Activated T-cell treated with anti-CD3 and anti-CD28 coated beads, Interleukin-2, amount 50 U/mL, for 72 hours (primary cell): ENCODE measurements around the gene IFNGR2. TPM values are rescaled to one million over a fixed set of nuclear protein-coding genes. Genes with fewer than 3 reads are reported as not detected.

Experiments
- ATAC-seq, 2 donors: fragments of 150-1000 bp; cut with Tn5 transposase; replicated peaks in 1 of 2; 2 replicates each; pipeline ENCODE4 v1.10.0; 2021; ENCODE audit warnings: moderate library complexity in 2 of 2, mild to moderate bottlenecking in 1 of 2
- DNase-seq, 2 donors: peaks; one replicate each; pipeline ENCODE4 v3.0.0; 2021 to 2022; ENCODE audit warnings: mixed read lengths in 1 of 2
- H3K27ac Mint-ChIP-seq: one replicate; pipeline ENCODE4 v1.8.0; 2022; ENCODE audit warnings: mild to moderate bottlenecking, moderate library complexity, mixed read lengths
- H3K27me3 Mint-ChIP-seq: one replicate; pipeline ENCODE4 v1.8.0; 2022; ENCODE audit warnings: low read depth, mixed read lengths
- H3K36me3 Mint-ChIP-seq, 2 donors: one replicate each; pipeline ENCODE4 v1.8.0; 2022; ENCODE audit warnings: mixed read lengths in 2 of 2, mild to moderate bottlenecking in 1 of 2; ENCODE audit not compliant: insufficient read depth in 2 of 2
- H3K4me1 Mint-ChIP-seq: one replicate; pipeline ENCODE4 v1.8.0; 2022; ENCODE audit warnings: low read depth, mixed read lengths
- H3K4me3 Mint-ChIP-seq, 2 donors: one replicate each; pipeline ENCODE4 v1.8.0; 2022; ENCODE audit warnings: mild to moderate bottlenecking in 2 of 2, mixed read lengths in 2 of 2, moderate library complexity in 2 of 2
- H3K9me3 Mint-ChIP-seq, 2 donors: one replicate each; pipeline ENCODE4 v1.8.0; 2022; ENCODE audit warnings: mixed read lengths in 2 of 2
- total RNA-seq, 2 donors: library from RNA; stranded (reverse); gene quantifications; one replicate each; pipeline ENCODE4 v1.2.3, GENCODE V29; 2022

The IFNGR2 gene
- total RNA-seq, 2 donors from 2014 or later, result 25.2 to 34.6 TPM

DNA sequence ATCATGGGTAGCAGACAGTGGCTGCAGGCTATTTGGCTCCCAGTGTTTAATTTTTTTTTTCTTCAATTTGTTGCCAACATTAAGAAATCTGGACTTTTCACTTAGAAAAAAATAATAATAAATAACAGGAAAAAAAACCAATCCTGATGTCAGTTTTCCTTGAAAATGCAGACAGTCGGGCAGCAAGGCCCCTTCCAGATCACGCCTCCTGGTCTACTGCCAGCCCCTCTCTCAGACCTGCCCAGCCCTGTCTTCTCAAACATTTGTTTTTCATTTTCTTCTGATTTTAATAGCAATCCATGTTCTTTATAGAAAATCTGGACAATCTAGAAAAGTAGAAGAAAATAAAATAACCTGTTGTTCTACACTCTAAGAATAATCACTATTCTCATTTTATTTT, 15.5 kb downstream of the IFNGR2 start:
- Mint-ChIP-seq H3K4me1 (peaks cover 16% of the 10 kb centered on the region), H3K27me3 (no peaks in the 10 kb centered on the region), H3K4me3 (no peak overlapping the region), H3K27ac (no peak overlapping the region), H3K36me3 (peaks cover 11 to 12% of the 10 kb centered on the region in 2 donors), H3K9me3 (no peaks in the 10 kb centered on the region)
- ATAC-seq, result no peak
- no peak for DNase-seq

GRCh38 chr21:33419538-33420123, 16.4 kb downstream of the IFNGR2 start:
- H3K36me3 Mint-ChIP-seq, result peaks cover 10 to 12% of the 10 kb centered on the region in 2 donors
- DNase-seq (no peak), ATAC-seq (no peak)
- no peak overlapping the region for H3K4me3 Mint-ChIP-seq
- H3K9me3 Mint-ChIP-seq, result no peaks in the 10 kb centered on the region
- H3K27me3 Mint-ChIP-seq, result no peaks in the 10 kb centered on the region
- peaks cover 8% of the 10 kb centered on the region for H3K4me1 Mint-ChIP-seq
- H3K27ac Mint-ChIP-seq, result peak overlapping the region; percentile 54

DNA sequence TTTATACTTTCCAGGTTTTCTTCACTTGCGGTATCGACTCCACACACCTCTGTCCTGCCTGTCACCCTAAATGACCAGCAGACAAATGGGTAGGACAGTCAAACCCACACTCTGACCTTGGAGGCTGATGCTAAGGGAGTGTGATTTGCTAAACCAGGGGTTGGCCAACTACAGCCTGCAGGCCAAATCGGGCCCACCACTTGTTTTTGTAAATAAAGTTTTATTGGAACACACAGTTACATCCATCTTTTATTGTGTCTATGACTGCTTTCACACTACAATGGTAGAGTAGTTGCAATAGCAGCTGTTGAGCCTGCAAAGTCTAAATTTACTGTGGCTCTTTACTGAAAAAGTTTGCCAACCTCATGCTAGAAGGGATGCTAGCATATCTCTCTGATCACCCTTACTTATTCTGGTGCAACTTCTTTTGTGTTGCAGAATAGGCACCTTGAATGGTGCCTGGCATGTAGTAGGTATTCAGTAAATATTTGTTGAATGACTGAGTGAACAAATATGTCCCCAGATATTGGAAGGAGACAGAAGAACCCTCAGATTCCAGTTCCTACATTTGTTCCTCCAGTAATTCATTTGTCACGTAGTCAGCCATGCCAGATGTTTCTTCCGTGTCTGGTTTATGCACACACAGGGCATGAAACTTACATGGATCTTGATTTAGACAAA, 18.6 kb downstream of the IFNGR2 start:
- Mint-ChIP-seq H3K4me3 (no peak overlapping the region), H3K9me3 (no peaks in the 10 kb centered on the region), H3K4me1 (no peaks in the 10 kb centered on the region), H3K27me3 (no peaks in the 10 kb centered on the region), H3K36me3 (peaks cover 5 to 10% of the 10 kb centered on the region in 2 donors), H3K27ac (no peak overlapping the region)
- ATAC-seq (no peak), DNase-seq (no peak)

DNA sequence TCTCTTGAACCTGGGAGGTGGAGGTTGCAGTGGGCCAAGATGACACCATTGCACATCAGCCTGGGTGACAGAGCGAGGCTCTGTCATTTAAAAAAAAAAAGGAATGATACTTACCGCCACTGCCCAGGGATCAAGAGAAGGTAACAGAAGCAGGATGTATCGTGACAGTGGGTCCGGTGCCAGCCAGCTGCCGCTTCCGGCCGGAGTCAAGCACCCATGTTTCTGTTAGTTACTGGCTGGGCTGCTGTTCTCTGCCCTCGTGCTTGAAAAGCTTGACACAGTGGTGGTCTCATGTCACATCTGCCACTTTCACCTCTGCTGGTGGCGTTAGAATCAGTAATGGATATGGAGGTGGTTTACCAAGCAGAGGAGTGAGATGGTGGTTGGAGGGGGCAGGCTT, 21.0 kb downstream of the IFNGR2 start:
- DNase-seq (no peak), ATAC-seq (no peak)
- Mint-ChIP-seq H3K9me3 (no peaks in the 10 kb centered on the region), H3K36me3 (peaks cover 6 to 12% of the 10 kb centered on the region in 2 donors), H3K27me3 (no peaks in the 10 kb centered on the region), H3K27ac (no peak overlapping the region), H3K4me1 (no peaks in the 10 kb centered on the region), H3K4me3 (no peak overlapping the region)

- Mint-ChIP-seq H3K9me3 (no peaks in the 10 kb centered on the region), H3K4me1 (no peaks in the 10 kb centered on the region)
Observed at GRCh38 chr21:33425825-33426224, 22.6 kb downstream of the IFNGR2 start.

GRCh38 chr21:33427051-33427450, 23.8 kb downstream of the IFNGR2 start:
- ATAC-seq, result no peak
- H3K9me3 Mint-ChIP-seq, result no peaks in the 10 kb centered on the region
- DNase-seq, result no peak
- H3K36me3 Mint-ChIP-seq, result peaks cover 5 to 7% of the 10 kb centered on the region in 2 donors
- peaks cover under 1% of the 10 kb centered on the region for H3K4me1 Mint-ChIP-seq
- no peak overlapping the region for H3K27ac Mint-ChIP-seq
- H3K4me3 Mint-ChIP-seq, result no peak overlapping the region
- H3K27me3 Mint-ChIP-seq, result no peaks in the 10 kb centered on the region

More at GRCh38 chr21:33425825-33426224, 22.6 kb downstream of the IFNGR2 start:
- Mint-ChIP-seq H3K27ac (no peak overlapping the region), H3K27me3 (no peaks in the 10 kb centered on the region), H3K4me3 (no peak overlapping the region), H3K36me3 (peaks cover 5 to 8% of the 10 kb centered on the region in 2 donors)
- ATAC-seq (no peak), DNase-seq (no peak)

DNA sequence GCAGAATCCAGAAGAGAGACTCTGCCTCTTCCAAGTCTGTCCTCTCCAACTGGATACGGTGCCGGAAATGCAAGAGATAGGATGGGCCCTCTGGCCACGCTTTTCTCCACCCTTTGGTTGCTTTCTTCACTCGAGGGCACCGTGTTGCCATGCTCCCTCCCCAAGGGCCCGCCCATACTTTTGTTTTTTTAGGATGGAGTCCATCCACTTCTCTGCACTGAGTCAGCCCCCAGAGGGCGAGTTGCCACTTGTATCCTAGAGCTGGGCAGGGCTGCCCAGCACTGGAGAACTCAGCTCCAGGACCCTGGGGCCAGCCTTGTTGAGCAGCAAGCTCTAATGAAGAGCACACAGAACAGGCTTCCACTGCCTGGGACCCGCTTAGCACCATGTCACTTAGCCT, 25.5 kb downstream of the IFNGR2 start:
- no peak for DNase-seq
- ATAC-seq, result no peak
- Mint-ChIP-seq H3K9me3 (no peaks in the 10 kb centered on the region), H3K27ac (no peak overlapping the region), H3K36me3 (peaks cover 10 to 22% of the 10 kb centered on the region in 2 donors), H3K27me3 (no peaks in the 10 kb centered on the region), H3K4me3 (no peak overlapping the region), H3K4me1 (peaks cover 14% of the 10 kb centered on the region)

DNA sequence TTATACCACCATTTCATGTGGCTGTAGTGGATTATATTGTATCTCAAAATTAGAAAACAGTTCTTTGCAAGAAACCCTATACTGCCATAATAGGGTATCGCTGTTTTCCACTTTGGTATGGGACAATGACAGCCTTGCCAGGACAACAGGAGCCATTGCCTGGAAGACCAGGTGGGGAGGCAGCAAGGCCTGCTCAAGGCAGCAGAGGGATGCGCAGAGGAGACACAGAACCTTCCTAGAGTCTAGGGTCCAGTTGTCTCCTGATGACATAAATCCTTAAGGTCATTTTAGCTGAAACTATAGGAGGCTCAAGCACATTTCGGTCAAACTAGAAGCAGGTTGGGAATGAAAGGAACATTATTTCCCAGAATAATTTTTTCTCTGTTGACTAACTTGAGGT, 27.6 kb downstream of the IFNGR2 start:
- Mint-ChIP-seq H3K4me3 (no peak overlapping the region), H3K4me1 (peaks cover 34% of the 10 kb centered on the region), H3K27me3 (no peaks in the 10 kb centered on the region), H3K36me3 (peaks cover 14 to 32% of the 10 kb centered on the region in 2 donors), H3K27ac (no peak overlapping the region), H3K9me3 (no peaks in the 10 kb centered on the region)
- no peak for DNase-seq
- no peak for ATAC-seq

- ATAC-seq (no peak), DNase-seq (no peak)
- peaks cover 34% of the 10 kb centered on the region for H3K4me1 Mint-ChIP-seq
- H3K36me3 Mint-ChIP-seq, result peaks cover 15 to 35% of the 10 kb centered on the region in 2 donors
- H3K4me3 Mint-ChIP-seq, result no peak overlapping the region
- H3K9me3 Mint-ChIP-seq, result no peaks in the 10 kb centered on the region
- H3K27me3 Mint-ChIP-seq, result no peaks in the 10 kb centered on the region
- no peak overlapping the region for H3K27ac Mint-ChIP-seq
Observed at GRCh38 chr21:33432496-33432895, 29.3 kb downstream of the IFNGR2 start.

- no peak for DNase-seq
- peak overlapping the region; percentile 21 for H3K27ac Mint-ChIP-seq
- peak overlapping the region; percentile 6 to 34 for H3K4me3 Mint-ChIP-seq
Observed at GRCh38 chr21:33433001-33433400, 29.8 kb downstream of the IFNGR2 start.

GRCh38 chr21:33433425-33434114, 30.4 kb downstream of the IFNGR2 start:
- H3K4me3 Mint-ChIP-seq, result peak overlapping the region; percentile 34 to 49

More at GRCh38 chr21:33433001-33433400, 29.8 kb downstream of the IFNGR2 start:
- peaks cover 16 to 35% of the 10 kb centered on the region in 2 donors for H3K36me3 Mint-ChIP-seq
- ATAC-seq, result no peak
- H3K9me3 Mint-ChIP-seq, result no peaks in the 10 kb centered on the region
- peaks cover 34% of the 10 kb centered on the region for H3K4me1 Mint-ChIP-seq
- no peaks in the 10 kb centered on the region for H3K27me3 Mint-ChIP-seq

GRCh38 chr21:33434770-33435360, 31.7 kb downstream of the IFNGR2 start:
- Mint-ChIP-seq H3K4me3 (peak overlapping the region; percentile 76 to 78), H3K27ac (peak overlapping the region; percentile 86), H3K36me3 (peaks cover 19 to 35% of the 10 kb centered on the region in 2 donors), H3K27me3 (no peaks in the 10 kb centered on the region), H3K4me1 (peaks cover 34% of the 10 kb centered on the region), H3K9me3 (no peaks in the 10 kb centered on the region)
- DNase-seq (peak; percentile 37 to 45), ATAC-seq (peak; percentile 97 to 98)

More at GRCh38 chr21:33433425-33434114, 30.4 kb downstream of the IFNGR2 start:
- DNase-seq, result no peak
- Mint-ChIP-seq H3K4me1 (peaks cover 34% of the 10 kb centered on the region), H3K27me3 (no peaks in the 10 kb centered on the region), H3K36me3 (peaks cover 17 to 35% of the 10 kb centered on the region in 2 donors), H3K27ac (peak overlapping the region; percentile 21), H3K9me3 (no peaks in the 10 kb centered on the region)
- ATAC-seq, result no peak

GRCh38 chr21:33437140-33437539, 33.9 kb downstream of the IFNGR2 start:
- no peak for ATAC-seq
- no peaks in the 10 kb centered on the region for H3K9me3 Mint-ChIP-seq
- no peaks in the 10 kb centered on the region for H3K27me3 Mint-ChIP-seq
- no peak for DNase-seq
- H3K27ac Mint-ChIP-seq, result no peak overlapping the region
- H3K4me3 Mint-ChIP-seq, result no peak overlapping the region
- peaks cover 37% of the 10 kb centered on the region for H3K4me1 Mint-ChIP-seq
- peaks cover 18 to 30% of the 10 kb centered on the region in 2 donors for H3K36me3 Mint-ChIP-seq
